ENCODE data around the gene EFCAB6. TPM values are rescaled to one million over a fixed set of nuclear protein-coding genes. Genes with fewer than 3 reads are reported as not detected.

EFCAB6 gene
- total RNA-seq, 1 experiment from 2014 or later = 0.40 TPM

GRCh38 chr22:43515411-43515810 is 296.7 kb downstream of the EFCAB6 start:
- peaks cover 5% of the 10 kb centered on the region for H3K36me3 Mint-ChIP-seq (ENCODE audit: insufficient read depth, unreplicated experiment)
- no peaks in the 10 kb centered on the region for H3K4me1 Mint-ChIP-seq (ENCODE audit: insufficient read depth, unreplicated experiment)
- H3K27me3 Mint-ChIP-seq (ENCODE audit: insufficient read depth, unreplicated experiment) = peaks cover 20% of the 10 kb centered on the region
- intact Hi-C loops (cut with micrococcal nuclease) = no loop called here
- H3K9me3 Mint-ChIP-seq (ENCODE audit: unreplicated experiment) = no peaks in the 10 kb centered on the region
- ChIA-PET POLR2A (no interaction called here), CTCF (interaction anchor here (0.6 to 0.7 kb wide), 2 partner anchors 739 to 1111 kb away, joined by 3 read pairs; no protein-coding TSS in a partner anchor)
- no peak for TF ChIP-seq CTCF (IDR thresholded peaks at IDR 0.05; ENCODE audit: unreplicated experiment)
- H3K4me3 Mint-ChIP-seq (ENCODE audit: unreplicated experiment) = no peak overlapping the region
- no peak overlapping the region for H3K27ac Mint-ChIP-seq (ENCODE audit: low read depth, unreplicated experiment)
- BruUV-seq (replicated peaks) = no TSS peak
- no peak for DNase-seq (ENCODE audit: unreplicated experiment)

GRCh38 chr22:43514476-43515157 is 297.5 kb downstream of the EFCAB6 start:
- Mint-ChIP-seq H3K4me1 (ENCODE audit: insufficient read depth, unreplicated experiment) (no peaks in the 10 kb centered on the region), H3K27me3 (ENCODE audit: insufficient read depth, unreplicated experiment) (peaks cover 12% of the 10 kb centered on the region), H3K9me3 (ENCODE audit: unreplicated experiment) (no peaks in the 10 kb centered on the region), H3K27ac (ENCODE audit: low read depth, unreplicated experiment) (no peak overlapping the region), H3K36me3 (ENCODE audit: insufficient read depth, unreplicated experiment) (peaks cover 2% of the 10 kb centered on the region), H3K4me3 (ENCODE audit: unreplicated experiment) (no peak overlapping the region)
- BruUV-seq (replicated peaks) = no TSS peak
- DNase-seq (ENCODE audit: unreplicated experiment) = no peak
- CTCF ChIA-PET = interaction anchor here (0.6 to 0.7 kb wide), 2 partner anchors 740 to 1111 kb away, joined by 3 read pairs; no protein-coding TSS in a partner anchor
- no peak for TF ChIP-seq CTCF (IDR thresholded peaks at IDR 0.05; ENCODE audit: unreplicated experiment)
- POLR2A ChIA-PET = no interaction called here
- intact Hi-C loops (cut with micrococcal nuclease) = no loop called here

- no peak overlapping the region for H3K4me3 Mint-ChIP-seq (ENCODE audit: unreplicated experiment)
- CTCF ChIA-PET = no interaction called here
- intact Hi-C loops (cut with micrococcal nuclease) = no loop called here
- no peaks in the 10 kb centered on the region for H3K9me3 Mint-ChIP-seq (ENCODE audit: unreplicated experiment)
- no TSS peak for BruUV-seq (replicated peaks)
- no peaks in the 10 kb centered on the region for H3K4me1 Mint-ChIP-seq (ENCODE audit: insufficient read depth, unreplicated experiment)
- POLR2A ChIA-PET = no interaction called here
- no peaks in the 10 kb centered on the region for H3K27me3 Mint-ChIP-seq (ENCODE audit: insufficient read depth, unreplicated experiment)
- H3K27ac Mint-ChIP-seq (ENCODE audit: low read depth, unreplicated experiment) = no peak overlapping the region
- no peaks in the 10 kb centered on the region for H3K36me3 Mint-ChIP-seq (ENCODE audit: insufficient read depth, unreplicated experiment)
- no peak for DNase-seq (ENCODE audit: unreplicated experiment)
- TF ChIP-seq CTCF (IDR thresholded peaks at IDR 0.05; ENCODE audit: unreplicated experiment) = no peak
Measured at GRCh38 chr22:43512279-43512678, 299.8 kb downstream of the EFCAB6 start.

GRCh38 chr22:43511276-43511910 is 300.7 kb downstream of the EFCAB6 start:
- Mint-ChIP-seq H3K27ac (ENCODE audit: low read depth, unreplicated experiment) (no peak overlapping the region), H3K4me3 (ENCODE audit: unreplicated experiment) (no peak overlapping the region), H3K4me1 (ENCODE audit: insufficient read depth, unreplicated experiment) (no peaks in the 10 kb centered on the region), H3K27me3 (ENCODE audit: insufficient read depth, unreplicated experiment) (no peaks in the 10 kb centered on the region), H3K9me3 (ENCODE audit: unreplicated experiment) (no peaks in the 10 kb centered on the region), H3K36me3 (ENCODE audit: insufficient read depth, unreplicated experiment) (no peaks in the 10 kb centered on the region)
- no TSS peak for BruUV-seq (replicated peaks)
- POLR2A ChIA-PET = no interaction called here
- CTCF ChIA-PET = no interaction called here
- intact Hi-C loops (cut with micrococcal nuclease) = no loop called here
- no peak for TF ChIP-seq CTCF (IDR thresholded peaks at IDR 0.05; ENCODE audit: unreplicated experiment)
- no peak for DNase-seq (ENCODE audit: unreplicated experiment)

Measured in MCF 10A (cell line).